Measurements from ENCODE around the gene CKAP2L. TPM values are rescaled to one million over a fixed set of nuclear protein-coding genes. Genes with fewer than 3 reads are reported as not detected.

The CKAP2L gene
- polyA plus RNA-seq, 1 donor from 2014 or later, result 0.78 TPM

GRCh38 chr2:112795774-112796173, 31.4 kb upstream of the CKAP2L start:
- Histone ChIP-seq H3K9me2 (ENCODE audit: insufficient read depth, low read length) (no peaks in the 10 kb centered on the region), H3F3A (ENCODE audit: insufficient read depth, low read length, poor library complexity, severe bottlenecking) (no peaks in the 10 kb centered on the region), H3K4me3 (ENCODE audit: low read length) (no peak overlapping the region), H3K9ac (ENCODE audit: low read length) (no peak overlapping the region), H3K79me2 (replicated peaks; ENCODE audit: insufficient read depth, low read length) (no peaks in the 10 kb centered on the region), H3K4me2 (ENCODE audit: low read length) (no peak overlapping the region), H3K36me3 (ENCODE audit: insufficient read depth, low read length) (no peaks in the 10 kb centered on the region), H3K27ac (ENCODE audit: low read length) (no peak overlapping the region), H3K9me3 (ENCODE audit: low read length) (no peaks in the 10 kb centered on the region), H4K20me1 (ENCODE audit: insufficient read depth) (no peaks in the 10 kb centered on the region), H2AFZ (ENCODE audit: low read depth, low read length) (no peak overlapping the region), H3K27me3 (ENCODE audit: insufficient read depth, low read depth, low read length) (no peaks in the 10 kb centered on the region)
- TF ChIP-seq, protein P1, sequence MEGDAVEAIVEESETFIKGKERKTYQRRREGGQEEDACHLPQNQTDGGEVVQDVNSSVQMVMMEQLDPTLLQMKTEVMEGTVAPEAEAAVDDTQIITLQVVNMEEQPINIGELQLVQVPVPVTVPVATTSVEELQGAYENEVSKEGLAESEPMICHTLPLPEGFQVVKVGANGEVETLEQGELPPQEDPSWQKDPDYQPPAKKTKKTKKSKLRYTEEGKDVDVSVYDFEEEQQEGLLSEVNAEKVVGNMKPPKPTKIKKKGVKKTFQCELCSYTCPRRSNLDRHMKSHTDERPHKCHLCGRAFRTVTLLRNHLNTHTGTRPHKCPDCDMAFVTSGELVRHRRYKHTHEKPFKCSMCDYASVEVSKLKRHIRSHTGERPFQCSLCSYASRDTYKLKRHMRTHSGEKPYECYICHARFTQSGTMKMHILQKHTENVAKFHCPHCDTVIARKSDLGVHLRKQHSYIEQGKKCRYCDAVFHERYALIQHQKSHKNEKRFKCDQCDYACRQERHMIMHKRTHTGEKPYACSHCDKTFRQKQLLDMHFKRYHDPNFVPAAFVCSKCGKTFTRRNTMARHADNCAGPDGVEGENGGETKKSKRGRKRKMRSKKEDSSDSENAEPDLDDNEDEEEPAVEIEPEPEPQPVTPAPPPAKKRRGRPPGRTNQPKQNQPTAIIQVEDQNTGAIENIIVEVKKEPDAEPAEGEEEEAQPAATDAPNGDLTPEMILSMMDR (IDR thresholded peaks at IDR 0.05; ENCODE audit: poor library complexity, severe bottlenecking), result no peak
- TF ChIP-seq RAD21 (conservative IDR thresholded peaks at IDR 0.05) (no peak), EP300 (conservative IDR thresholded peaks at IDR 0.05; ENCODE audit: poor library complexity, severe bottlenecking) (no peak), MXI1 (conservative IDR thresholded peaks at IDR 0.05; ENCODE audit: poor library complexity, severe bottlenecking) (no peak), EZH2 (IDR thresholded peaks at IDR 0.05; ENCODE audit: borderline replicate concordance, insufficient read depth, low read length, poor library complexity, severe bottlenecking) (no peak), POLR2AphosphoS5 (IDR thresholded peaks at IDR 0.05) (no peak), TAF1 (IDR thresholded peaks at IDR 0.05; ENCODE audit: low read depth) (no peak), SMC3 (conservative IDR thresholded peaks at IDR 0.05; ENCODE audit: poor library complexity) (no peak), REST (IDR thresholded peaks at IDR 0.05; ENCODE audit: borderline replicate concordance) (no peak)

- Histone ChIP-seq H3K27ac (ENCODE audit: low read length) (no peak overlapping the region), H3K4me3 (ENCODE audit: low read length) (no peak overlapping the region), H4K20me1 (ENCODE audit: insufficient read depth) (no peaks in the 10 kb centered on the region), H3K79me2 (replicated peaks; ENCODE audit: insufficient read depth, low read length) (no peaks in the 10 kb centered on the region), H3K4me2 (ENCODE audit: low read length) (no peak overlapping the region), H3K9me3 (ENCODE audit: low read length) (no peaks in the 10 kb centered on the region), H3F3A (ENCODE audit: insufficient read depth, low read length, poor library complexity, severe bottlenecking) (no peaks in the 10 kb centered on the region), H3K9me2 (ENCODE audit: insufficient read depth, low read length) (no peaks in the 10 kb centered on the region), H3K9ac (ENCODE audit: low read length) (no peak overlapping the region), H2AFZ (ENCODE audit: low read depth, low read length) (no peak overlapping the region), H3K27me3 (ENCODE audit: insufficient read depth, low read depth, low read length) (no peaks in the 10 kb centered on the region), H3K36me3 (ENCODE audit: insufficient read depth, low read length) (no peaks in the 10 kb centered on the region)
- TF ChIP-seq EP300 (conservative IDR thresholded peaks at IDR 0.05; ENCODE audit: poor library complexity, severe bottlenecking) (no peak), POLR2AphosphoS5 (IDR thresholded peaks at IDR 0.05) (no peak), TAF1 (IDR thresholded peaks at IDR 0.05; ENCODE audit: low read depth) (no peak), SMC3 (conservative IDR thresholded peaks at IDR 0.05; ENCODE audit: poor library complexity) (no peak), MXI1 (conservative IDR thresholded peaks at IDR 0.05; ENCODE audit: poor library complexity, severe bottlenecking) (no peak), EZH2 (IDR thresholded peaks at IDR 0.05; ENCODE audit: borderline replicate concordance, insufficient read depth, low read length, poor library complexity, severe bottlenecking) (no peak), REST (IDR thresholded peaks at IDR 0.05; ENCODE audit: borderline replicate concordance) (no peak), RAD21 (conservative IDR thresholded peaks at IDR 0.05) (no peak)
- TF ChIP-seq, protein P1 (IDR thresholded peaks at IDR 0.05; ENCODE audit: poor library complexity, severe bottlenecking), result no peak
Observed at GRCh38 chr2:112794841-112795240, 30.4 kb upstream of the CKAP2L start.
